Tibial nerve (tissue), 4 donors: Measurements from ENCODE around the gene KIF5C. TPM values are rescaled to one million over a fixed set of nuclear protein-coding genes. Genes with fewer than 3 reads are reported as not detected.

Experiments
- DNase-seq, 2 donors: peaks; one replicate each; pipeline ENCODE4 v3.0.0-alpha.2; 2019; ENCODE audit warnings: low spot score in 2 of 2
- H3K27ac ChIP-seq, 4 donors: fragments of 200-600 bp; sonication (generic) in 3 of 4; one replicate each; pipeline ENCODE4 v1.5.1; 2017 to 2019; ENCODE audit warnings: mild to moderate bottlenecking in 1 of 4
- H3K27me3 ChIP-seq, 2 donors: fragments of 200-600 bp; sonication (generic) in 1 of 2; one replicate each; pipeline versions ENCODE4 v1.5.1 to v1.6.0; 2017 to 2019
- H3K36me3 ChIP-seq, 3 donors: fragments of 200-600 bp; sonication (generic); one replicate each; pipeline ENCODE4 v1.5.1; 2018 to 2019
- H3K4me1 ChIP-seq, 4 donors: fragments of 200-600 bp; sonication (generic) in 3 of 4; one replicate each; pipeline ENCODE4 v1.5.1; 2017 to 2019
- H3K4me3 ChIP-seq, 4 donors: fragments of 200-600 bp; sonication (generic) in 3 of 4; one replicate each; pipeline ENCODE4 v1.5.1; 2017 to 2019; ENCODE audit warnings: mild to moderate bottlenecking in 1 of 4, moderate library complexity in 1 of 4
- H3K9me3 ChIP-seq, 4 donors: fragments of 200-600 bp; sonication (generic) in 3 of 4; one replicate each; pipeline ENCODE4 v1.5.1; 2017 to 2019
- EP300 ChIP-seq, 2 donors: sonication (generic); formaldehyde crosslinking; IDR thresholded peaks; one replicate each; pipeline ENCODE4 v1.6.1; 2017; ENCODE audit warnings: antibody characterized with exemption in 2 of 2, mild to moderate bottlenecking in 1 of 2
- POLR2A ChIP-seq, 2 donors: fragments of 450-650 bp; IDR thresholded peaks; one replicate each; pipeline ENCODE4 v1.6.1; 2017; ENCODE audit warnings: antibody characterized with exemption in 2 of 2, mild to moderate bottlenecking in 2 of 2, moderate library complexity in 2 of 2
- WGBS, 2 donors: methylation state at CpG; one replicate each; pipeline ENCODE4 v1.1.5; 2018; 5-methylcytosine and 5-hydroxymethylcytosine counted together
- total RNA-seq, 4 donors: library from RNA; depleted of rRNA; stranded (reverse); fragments of >200 nt; gene quantifications; one replicate each; pipeline ENCODE4 v1.1.0, GENCODE V29; 2016
- TF ChIP-seq, protein P1 (sequence below), 5 experiments: fragments of 200-600 bp in 3 of 5; fragments of 450-650 bp in 2 of 5; sonication (generic) in 3 of 5; IDR thresholded peaks; one replicate each; pipeline ENCODE4 v1.5.1; 2016 to 2019; ENCODE audit warnings: antibody characterized with exemption in 5 of 5, mild to moderate bottlenecking in 3 of 5, moderate library complexity in 2 of 5

Gene KIF5C
- total RNA-seq, 4 donors from 2014 or later: 10.8 to 47.9 (median 23.6) TPM

DNA sequence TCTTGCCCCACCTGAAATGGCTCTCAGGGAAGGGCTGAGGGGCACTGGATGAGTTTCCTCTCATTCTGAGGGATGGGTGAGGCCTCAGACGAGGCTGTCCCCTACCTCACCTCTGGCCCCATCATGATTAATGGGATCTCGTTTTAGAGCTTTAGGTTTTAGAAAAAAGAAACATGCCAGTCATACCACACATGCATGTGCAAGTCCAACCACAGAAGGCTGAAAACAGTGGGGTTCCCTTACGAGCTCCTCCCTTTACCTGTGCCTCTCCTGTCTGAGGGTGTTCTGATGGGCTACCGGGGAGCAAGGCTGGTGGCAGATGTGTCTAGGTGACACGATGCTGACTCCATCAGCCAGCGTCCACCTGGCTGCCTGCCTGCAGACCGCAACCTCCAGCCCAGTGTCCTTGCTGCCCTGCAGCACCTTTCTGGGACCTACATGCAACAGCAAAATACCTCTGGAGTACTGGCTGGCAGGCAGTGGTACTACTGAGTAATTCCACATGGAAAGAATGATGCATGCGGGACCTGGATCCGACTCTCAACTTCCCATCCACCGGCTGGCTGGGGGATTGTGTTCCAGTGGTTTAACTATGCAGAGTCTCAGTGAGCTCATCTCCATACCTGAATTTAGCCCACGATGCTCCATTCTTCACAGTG is 154.4 kb downstream of the KIF5C start:
- TF ChIP-seq, protein P1, sequence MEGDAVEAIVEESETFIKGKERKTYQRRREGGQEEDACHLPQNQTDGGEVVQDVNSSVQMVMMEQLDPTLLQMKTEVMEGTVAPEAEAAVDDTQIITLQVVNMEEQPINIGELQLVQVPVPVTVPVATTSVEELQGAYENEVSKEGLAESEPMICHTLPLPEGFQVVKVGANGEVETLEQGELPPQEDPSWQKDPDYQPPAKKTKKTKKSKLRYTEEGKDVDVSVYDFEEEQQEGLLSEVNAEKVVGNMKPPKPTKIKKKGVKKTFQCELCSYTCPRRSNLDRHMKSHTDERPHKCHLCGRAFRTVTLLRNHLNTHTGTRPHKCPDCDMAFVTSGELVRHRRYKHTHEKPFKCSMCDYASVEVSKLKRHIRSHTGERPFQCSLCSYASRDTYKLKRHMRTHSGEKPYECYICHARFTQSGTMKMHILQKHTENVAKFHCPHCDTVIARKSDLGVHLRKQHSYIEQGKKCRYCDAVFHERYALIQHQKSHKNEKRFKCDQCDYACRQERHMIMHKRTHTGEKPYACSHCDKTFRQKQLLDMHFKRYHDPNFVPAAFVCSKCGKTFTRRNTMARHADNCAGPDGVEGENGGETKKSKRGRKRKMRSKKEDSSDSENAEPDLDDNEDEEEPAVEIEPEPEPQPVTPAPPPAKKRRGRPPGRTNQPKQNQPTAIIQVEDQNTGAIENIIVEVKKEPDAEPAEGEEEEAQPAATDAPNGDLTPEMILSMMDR (IDR thresholded peaks at IDR 0.05): no peak
- TF ChIP-seq POLR2A (IDR thresholded peaks at IDR 0.05): no peak
- no peak for TF ChIP-seq EP300 (IDR thresholded peaks at IDR 0.05)
- WGBS, 2 donors: 73 to 79% methylated on average over 9 to 11 of the region's 11 CpGs
- Histone ChIP-seq H3K4me1 (no peaks in the 10 kb centered on the region), H3K27ac (no peak overlapping the region), H3K4me3 (no peak overlapping the region), H3K36me3 (no peaks in the 10 kb centered on the region), H3K9me3 (no peaks in the 10 kb centered on the region), H3K27me3 (peaks cover 0 to 10% of the 10 kb centered on the region in 2 donors)
- DNase-seq: no peak

DNA sequence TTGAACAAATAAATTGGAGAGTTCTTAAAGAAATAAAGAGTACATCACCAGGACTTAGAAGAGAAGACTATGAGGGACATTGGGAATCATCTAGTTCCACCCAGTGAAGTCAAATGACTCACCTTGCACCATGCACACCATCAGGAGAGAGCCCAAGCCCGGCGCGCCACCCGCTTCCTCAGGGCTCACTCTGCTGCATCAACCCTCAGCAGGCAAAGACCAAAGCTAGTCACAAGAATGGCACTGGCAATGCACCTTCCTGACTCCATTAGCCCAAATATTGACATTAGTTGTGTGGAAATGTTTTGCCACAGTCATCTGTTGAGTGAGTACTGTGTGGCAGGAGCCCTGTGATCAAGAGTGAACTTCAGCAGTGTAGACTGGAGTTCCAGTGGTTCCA is 156.4 kb downstream of the KIF5C start:
- H3K4me3 ChIP-seq: no peak overlapping the region
- H3K4me1 ChIP-seq: no peaks in the 10 kb centered on the region
- TF ChIP-seq POLR2A (IDR thresholded peaks at IDR 0.05) (no peak), EP300 (IDR thresholded peaks at IDR 0.05) (no peak)
- TF ChIP-seq, protein P1 (IDR thresholded peaks at IDR 0.05): no peak
- WGBS, 2 donors: 99 to 100% methylated on average over 4 of the region's 4 CpGs
- no peaks in the 10 kb centered on the region for H3K9me3 ChIP-seq
- no peak overlapping the region for H3K27ac ChIP-seq
- H3K27me3 ChIP-seq: peaks cover 0 to 15% of the 10 kb centered on the region in 2 donors
- no peaks in the 10 kb centered on the region for H3K36me3 ChIP-seq
- no peak for DNase-seq

DNA sequence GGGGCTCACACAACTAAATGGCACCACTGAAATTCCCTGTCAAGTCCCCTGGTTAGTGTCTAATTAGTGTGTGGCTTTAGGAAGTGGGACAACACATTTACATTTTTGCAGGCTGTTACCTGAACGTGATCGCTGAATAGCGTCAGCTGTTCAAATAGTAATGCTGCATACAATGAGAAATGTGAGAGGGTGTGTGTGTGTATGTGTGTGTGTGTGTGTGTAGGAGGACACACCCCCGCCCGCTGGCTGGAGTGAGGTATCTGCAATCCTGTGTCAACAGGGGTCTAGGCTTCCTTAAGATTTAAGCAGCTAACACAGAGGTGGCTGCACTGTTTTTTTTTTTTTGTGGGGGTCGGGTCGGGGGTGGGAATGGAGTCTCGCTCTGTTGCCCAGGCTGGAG is 158.7 kb downstream of the KIF5C start:
- Histone ChIP-seq H3K27me3 (peaks cover 0 to 34% of the 10 kb centered on the region in 2 donors), H3K9me3 (no peaks in the 10 kb centered on the region), H3K36me3 (no peaks in the 10 kb centered on the region), H3K4me1 (peaks cover 0 to 6% (median 0%) of the 10 kb centered on the region in 4 donors), H3K27ac (no peak overlapping the region), H3K4me3 (no peak overlapping the region)
- 83% methylated on average over 8 of the region's 8 CpGs for WGBS, 2 donors
- TF ChIP-seq POLR2A (IDR thresholded peaks at IDR 0.05) (no peak), EP300 (IDR thresholded peaks at IDR 0.05) (no peak)
- TF ChIP-seq, protein P1 (IDR thresholded peaks at IDR 0.05): no peak
- DNase-seq: no peak

DNA sequence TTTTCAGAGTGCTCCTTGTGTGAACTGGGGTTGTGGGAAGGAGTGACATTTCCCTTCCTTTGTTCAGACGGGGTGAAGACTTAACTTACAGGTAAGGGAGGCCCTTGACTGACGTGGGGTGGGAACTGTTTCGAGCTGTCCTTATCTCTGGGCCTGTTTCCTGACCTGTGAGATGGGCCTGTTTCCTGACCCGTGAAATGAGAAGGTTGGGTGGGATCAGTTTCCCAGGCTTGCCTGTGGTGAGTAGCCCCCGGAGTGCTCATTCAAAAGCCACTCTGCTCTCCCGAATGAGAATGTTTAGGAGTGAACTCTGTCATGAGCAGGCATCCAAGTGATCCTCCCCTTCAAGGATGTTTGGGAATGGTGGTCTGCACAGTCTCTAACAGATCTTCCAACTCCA is 159.4 kb downstream of the KIF5C start:
- WGBS, 2 donors: 49 to 76% methylated on average over 2 to 6 of the region's 6 CpGs
- peaks cover 0 to 40% of the 10 kb centered on the region in 2 donors for H3K27me3 ChIP-seq
- peaks cover 0 to 11% (median 3%) of the 10 kb centered on the region in 4 donors for H3K4me1 ChIP-seq
- no peaks in the 10 kb centered on the region for H3K36me3 ChIP-seq
- no peak overlapping the region for H3K27ac ChIP-seq
- no peak for DNase-seq
- H3K9me3 ChIP-seq: no peaks in the 10 kb centered on the region
- H3K4me3 ChIP-seq: no peak overlapping the region
- TF ChIP-seq, protein P1 (IDR thresholded peaks at IDR 0.05): no peak
- TF ChIP-seq EP300 (IDR thresholded peaks at IDR 0.05) (no peak), POLR2A (IDR thresholded peaks at IDR 0.05) (no peak)

DNA sequence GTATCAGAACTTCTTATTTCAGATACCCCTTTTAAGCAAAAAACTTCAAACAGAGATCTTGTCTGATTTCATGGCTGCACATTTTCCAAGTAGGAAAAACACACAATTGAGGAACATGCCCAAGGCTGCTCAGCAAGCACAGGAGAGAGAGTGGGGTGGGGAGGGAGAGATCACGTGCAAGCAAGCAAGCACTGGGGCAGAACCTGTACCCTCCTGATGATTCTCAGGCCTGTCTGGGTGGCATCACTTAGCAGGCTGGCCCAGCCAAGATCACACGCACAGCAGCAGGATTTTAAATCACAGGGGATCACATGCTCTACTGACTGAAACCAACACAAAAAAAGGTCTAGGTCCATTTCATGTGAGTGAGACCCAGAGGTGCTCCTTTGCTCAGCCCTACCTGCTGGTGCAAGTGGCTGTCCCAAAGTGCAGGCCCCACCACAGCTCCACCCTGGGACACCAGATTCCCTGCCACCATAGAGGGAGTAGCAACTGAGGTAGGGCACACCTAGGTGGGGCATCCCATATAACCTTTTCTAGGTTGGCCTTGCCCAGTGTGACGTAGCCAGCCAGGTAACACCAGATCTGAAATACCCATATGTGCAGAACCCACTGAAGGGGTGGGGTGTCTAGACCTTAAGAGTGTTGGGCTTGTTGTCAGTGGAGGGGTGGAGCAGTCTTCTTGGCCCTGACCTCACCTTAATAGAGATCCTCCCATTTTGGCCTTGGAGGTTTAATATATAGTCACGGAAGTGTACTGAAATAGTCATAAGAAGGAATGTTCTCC is 161.7 kb downstream of the KIF5C start:
- Histone ChIP-seq H3K9me3 (no peaks in the 10 kb centered on the region), H3K4me3 (no peak overlapping the region), H3K4me1 (peaks cover 0 to 11% (median 3%) of the 10 kb centered on the region in 4 donors), H3K27ac (no peak overlapping the region), H3K27me3 (peaks cover 0 to 43% of the 10 kb centered on the region in 2 donors), H3K36me3 (no peaks in the 10 kb centered on the region)
- DNase-seq: no peak
- 86 to 98% methylated on average over 3 to 4 of the region's 4 CpGs for WGBS, 2 donors
- TF ChIP-seq EP300 (IDR thresholded peaks at IDR 0.05) (no peak), POLR2A (IDR thresholded peaks at IDR 0.05) (no peak)
- TF ChIP-seq, protein P1 (IDR thresholded peaks at IDR 0.05): no peak
